ENCODE measurements around the gene LIN28A. TPM values are rescaled to one million over a fixed set of nuclear protein-coding genes. Genes with fewer than 3 reads are reported as not detected.
"Not testable (repeated sequence)": the region's sequence is repeated elsewhere in the genome, so short reads cannot be mapped to it uniquely, and the experiment has no call there.

Gene LIN28A
- total RNA-seq, 1 experiment from 2014 or later = 0.15 TPM

DNA sequence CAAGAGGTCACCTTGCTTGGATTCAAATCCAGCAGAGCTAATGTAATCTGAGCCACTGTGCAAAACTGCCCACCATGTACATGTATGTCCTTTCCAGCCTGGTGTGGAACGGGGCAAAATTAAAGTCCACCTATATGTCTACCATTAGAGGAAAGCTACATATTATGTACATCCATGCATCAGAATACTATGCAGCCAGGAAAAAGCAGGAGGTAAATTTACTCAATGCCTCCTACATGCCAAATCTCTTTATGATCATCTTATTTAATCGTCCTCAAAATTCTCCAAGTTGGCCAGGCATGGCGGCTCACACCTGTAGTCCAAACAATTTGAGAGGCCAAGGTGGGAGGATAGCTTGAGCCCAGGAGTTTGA is 31.8 kb upstream of the LIN28A start:
- no peaks in the 10 kb centered on the region for H3K27me3 ChIP-seq (replicated peaks; ENCODE audit: insufficient read depth, low read depth, low read length, poor library complexity)
- H3K9me3 ChIP-seq (ENCODE audit: low read depth, low read length, poor library complexity, severe bottlenecking) = no peaks in the 10 kb centered on the region
- no peak overlapping the region for H3K27ac ChIP-seq (ENCODE audit: low read depth, low read length, poor library complexity, severe bottlenecking)
- no TSS peak for BruUV-seq (replicated peaks)
- CTCF ChIA-PET = no interaction called here
- intact Hi-C loops (cut with micrococcal nuclease; ENCODE audit: unreplicated experiment) = no loop called here
- DNase-seq (ENCODE audit: low spot score) = no peak
- POLR2A ChIA-PET (ENCODE audit: low non-redundant PET) = interaction anchor here (0.5 kb wide), 1 partner anchor 19 kb away, joined by 3 read pairs; no protein-coding TSS in a partner anchor
- TF ChIP-seq EZH2 (IDR thresholded peaks at IDR 0.05; ENCODE audit: borderline replicate concordance, low read depth, low read length, poor library complexity, severe bottlenecking) = no peak
- TF ChIP-seq, protein P1, sequence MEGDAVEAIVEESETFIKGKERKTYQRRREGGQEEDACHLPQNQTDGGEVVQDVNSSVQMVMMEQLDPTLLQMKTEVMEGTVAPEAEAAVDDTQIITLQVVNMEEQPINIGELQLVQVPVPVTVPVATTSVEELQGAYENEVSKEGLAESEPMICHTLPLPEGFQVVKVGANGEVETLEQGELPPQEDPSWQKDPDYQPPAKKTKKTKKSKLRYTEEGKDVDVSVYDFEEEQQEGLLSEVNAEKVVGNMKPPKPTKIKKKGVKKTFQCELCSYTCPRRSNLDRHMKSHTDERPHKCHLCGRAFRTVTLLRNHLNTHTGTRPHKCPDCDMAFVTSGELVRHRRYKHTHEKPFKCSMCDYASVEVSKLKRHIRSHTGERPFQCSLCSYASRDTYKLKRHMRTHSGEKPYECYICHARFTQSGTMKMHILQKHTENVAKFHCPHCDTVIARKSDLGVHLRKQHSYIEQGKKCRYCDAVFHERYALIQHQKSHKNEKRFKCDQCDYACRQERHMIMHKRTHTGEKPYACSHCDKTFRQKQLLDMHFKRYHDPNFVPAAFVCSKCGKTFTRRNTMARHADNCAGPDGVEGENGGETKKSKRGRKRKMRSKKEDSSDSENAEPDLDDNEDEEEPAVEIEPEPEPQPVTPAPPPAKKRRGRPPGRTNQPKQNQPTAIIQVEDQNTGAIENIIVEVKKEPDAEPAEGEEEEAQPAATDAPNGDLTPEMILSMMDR (conservative IDR thresholded peaks at IDR 0.05; ENCODE audit: low read depth, low read length) = no peak
- no peaks in the 10 kb centered on the region for H3K36me3 ChIP-seq (ENCODE audit: insufficient read depth, low read length, poor library complexity, severe bottlenecking)
- no peak overlapping the region for H3K4me3 ChIP-seq (ENCODE audit: low read depth, low read length, poor library complexity, severe bottlenecking)
- no peaks in the 10 kb centered on the region for H3K4me1 ChIP-seq (ENCODE audit: insufficient read depth, low read length, poor library complexity, severe bottlenecking)

DNA sequence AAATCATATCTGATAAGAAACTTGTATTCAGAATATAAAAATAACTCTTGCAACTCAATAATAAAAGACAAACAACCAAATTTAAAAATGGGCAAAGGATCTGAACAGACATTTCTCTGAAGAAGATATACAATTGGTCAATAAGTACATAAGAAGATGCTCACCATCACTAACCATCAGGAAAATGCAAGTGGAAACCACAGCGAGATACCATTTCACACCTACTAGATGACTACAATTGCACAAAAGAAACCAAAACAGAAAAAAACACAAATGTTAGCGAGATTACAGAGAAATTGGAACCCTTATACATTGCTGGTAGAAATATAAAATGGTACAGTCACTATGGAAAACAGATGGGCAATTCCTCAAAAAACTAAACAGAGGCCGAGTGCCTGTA is 26.5 kb upstream of the LIN28A start:
- POLR2A ChIA-PET (ENCODE audit: low non-redundant PET) = no interaction called here
- no peaks in the 10 kb centered on the region for H3K36me3 ChIP-seq (ENCODE audit: insufficient read depth, low read length, poor library complexity, severe bottlenecking)

DNA sequence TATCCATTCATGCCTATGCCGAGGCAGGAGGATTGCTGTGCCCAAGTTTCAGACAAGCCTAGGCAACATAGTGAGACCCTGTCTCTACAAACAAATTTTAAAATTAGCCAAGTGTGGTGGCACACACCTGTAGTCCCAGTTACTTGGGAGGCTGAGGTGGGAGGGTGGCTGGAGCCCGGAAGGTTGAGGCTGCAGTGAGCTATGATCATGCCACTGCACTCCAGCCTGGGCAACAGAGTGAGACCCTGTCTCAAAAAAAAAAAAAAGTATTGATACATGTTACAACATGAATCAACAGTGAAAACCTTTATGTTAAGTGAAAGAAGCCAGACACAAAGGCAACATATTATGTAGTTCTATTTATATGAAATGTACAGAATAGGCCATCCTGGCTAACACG is 25.6 kb upstream of the LIN28A start:
- BruUV-seq (replicated peaks); intact Hi-C loops (cut with micrococcal nuclease; ENCODE audit: unreplicated experiment); H3K9me3 ChIP-seq (ENCODE audit: low read depth, low read length, poor library complexity, severe bottlenecking); H3K27me3 ChIP-seq (replicated peaks; ENCODE audit: insufficient read depth, low read depth, low read length, poor library complexity); H3K27ac ChIP-seq (ENCODE audit: low read depth, low read length, poor library complexity, severe bottlenecking); POLR2A ChIA-PET (ENCODE audit: low non-redundant PET); H3K4me1 ChIP-seq (ENCODE audit: insufficient read depth, low read length, poor library complexity, severe bottlenecking); CTCF ChIA-PET; H3K36me3 ChIP-seq (ENCODE audit: insufficient read depth, low read length, poor library complexity, severe bottlenecking); DNase-seq (ENCODE audit: low spot score); H3K4me3 ChIP-seq (ENCODE audit: low read depth, low read length, poor library complexity, severe bottlenecking): not testable (repeated sequence)

More for the DNA sequence above, 26.5 kb upstream of the LIN28A start:
- H3K4me1 ChIP-seq (ENCODE audit: insufficient read depth, low read length, poor library complexity, severe bottlenecking) = no peaks in the 10 kb centered on the region
- no peak for DNase-seq (ENCODE audit: low spot score)
- CTCF ChIA-PET = no interaction called here
- H3K4me3 ChIP-seq (ENCODE audit: low read depth, low read length, poor library complexity, severe bottlenecking) = no peak overlapping the region
- no peak overlapping the region for H3K27ac ChIP-seq (ENCODE audit: low read depth, low read length, poor library complexity, severe bottlenecking)
- intact Hi-C loops (cut with micrococcal nuclease; ENCODE audit: unreplicated experiment) = no loop called here
- H3K27me3 ChIP-seq (replicated peaks; ENCODE audit: insufficient read depth, low read depth, low read length, poor library complexity) = no peaks in the 10 kb centered on the region
- no TSS peak for BruUV-seq (replicated peaks)
- TF ChIP-seq, protein P1 (conservative IDR thresholded peaks at IDR 0.05; ENCODE audit: low read depth, low read length) = no peak
- TF ChIP-seq EZH2 (IDR thresholded peaks at IDR 0.05; ENCODE audit: borderline replicate concordance, low read depth, low read length, poor library complexity, severe bottlenecking) = no peak
- no peaks in the 10 kb centered on the region for H3K9me3 ChIP-seq (ENCODE audit: low read depth, low read length, poor library complexity, severe bottlenecking)

DNA sequence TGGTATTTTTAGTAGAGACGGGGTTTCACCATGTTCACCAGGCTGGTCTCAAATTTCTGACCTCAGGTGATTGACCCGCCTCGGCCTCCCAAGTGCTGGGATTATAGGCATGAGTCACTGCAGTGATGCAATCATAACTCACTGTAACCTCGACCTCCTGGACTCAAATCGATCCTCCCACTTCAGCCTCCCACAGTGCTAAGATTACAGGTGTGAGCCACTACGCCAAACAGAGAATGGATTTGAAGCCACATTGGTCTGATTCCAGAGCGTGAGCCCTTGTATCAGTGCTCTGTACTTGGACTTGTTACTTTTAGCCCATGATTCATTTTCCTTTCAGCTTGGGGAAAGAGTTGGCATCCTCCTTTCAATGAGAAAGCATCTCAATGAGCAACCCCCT is 23.2 kb upstream of the LIN28A start:
- TF ChIP-seq, protein P1 (conservative IDR thresholded peaks at IDR 0.05; ENCODE audit: low read depth, low read length) = no peak
- no peak for TF ChIP-seq EZH2 (IDR thresholded peaks at IDR 0.05; ENCODE audit: borderline replicate concordance, low read depth, low read length, poor library complexity, severe bottlenecking)
- Histone ChIP-seq H3K27me3 (replicated peaks; ENCODE audit: insufficient read depth, low read depth, low read length, poor library complexity) (no peaks in the 10 kb centered on the region), H3K36me3 (ENCODE audit: insufficient read depth, low read length, poor library complexity, severe bottlenecking) (no peaks in the 10 kb centered on the region), H3K9me3 (ENCODE audit: low read depth, low read length, poor library complexity, severe bottlenecking) (no peaks in the 10 kb centered on the region), H3K4me3 (ENCODE audit: low read depth, low read length, poor library complexity, severe bottlenecking) (no peak overlapping the region), H3K4me1 (ENCODE audit: insufficient read depth, low read length, poor library complexity, severe bottlenecking) (no peaks in the 10 kb centered on the region), H3K27ac (ENCODE audit: low read depth, low read length, poor library complexity, severe bottlenecking) (no peak overlapping the region)
- POLR2A ChIA-PET (ENCODE audit: low non-redundant PET) = no interaction called here
- intact Hi-C loops (cut with micrococcal nuclease; ENCODE audit: unreplicated experiment) = no loop called here
- no peak for DNase-seq (ENCODE audit: low spot score)
- no TSS peak for BruUV-seq (replicated peaks)
- CTCF ChIA-PET = no interaction called here
